Mesodermal cell (in vitro differentiated cells): ENCODE data around the gene PTK7.

Experiments used
- H3K27ac ChIP-seq: 2 replicates; pipeline ENCODE4 v1.7.0; 2013; ENCODE audit warnings: mild to moderate bottlenecking, low read depth, low read length, moderate library complexity; ENCODE audit not compliant: severe bottlenecking
- H3K36me3 ChIP-seq: 2 replicates; pipeline ENCODE4 v1.7.1; 2013; ENCODE audit warnings: mild to moderate bottlenecking, low read length, moderate library complexity; ENCODE audit not compliant: control insufficient read depth, insufficient read depth
- H3K4me1 ChIP-seq: one replicate; pipeline ENCODE4 v1.7.1; 2013; ENCODE audit warnings: mild to moderate bottlenecking, low read length; ENCODE audit not compliant: insufficient read depth, control insufficient read depth, poor library complexity, severe bottlenecking
- H3K4me3 ChIP-seq: 2 replicates; pipeline ENCODE4 v1.7.0; 2013; ENCODE audit warnings: low read length, control low read depth, mild to moderate bottlenecking; ENCODE audit not compliant: insufficient read depth, poor library complexity, severe bottlenecking; ENCODE audit errors: extremely low read depth
- H3K9me3 ChIP-seq: 2 replicates; pipeline ENCODE4 v1.7.1; 2013; ENCODE audit warnings: mild to moderate bottlenecking, low read length, moderate library complexity; ENCODE audit not compliant: control insufficient read depth
- WGBS, 2 experiments: methylation state at CpG; one replicate each; pipeline ENCODE4 v1.1.5; 2013; ENCODE audit warnings: missing lambda C conversion rate in 2 of 2; ENCODE audit not compliant: insufficient coverage in 2 of 2; 5-methylcytosine and 5-hydroxymethylcytosine counted together

The PTK7 gene

GRCh38 chr6:43146709-43147688, 70.9 kb downstream of the PTK7 start:
- Histone ChIP-seq H3K27ac (no peak overlapping the region), H3K4me1 (peaks cover 8% of the 10 kb centered on the region), H3K36me3 (peaks cover 54% of the 10 kb centered on the region), H3K9me3 (no peaks in the 10 kb centered on the region), H3K4me3 (no peak overlapping the region)
- 95 to 97% methylated on average over 5 to 6 of the region's 8 CpGs for WGBS, 2 experiments

DNA sequence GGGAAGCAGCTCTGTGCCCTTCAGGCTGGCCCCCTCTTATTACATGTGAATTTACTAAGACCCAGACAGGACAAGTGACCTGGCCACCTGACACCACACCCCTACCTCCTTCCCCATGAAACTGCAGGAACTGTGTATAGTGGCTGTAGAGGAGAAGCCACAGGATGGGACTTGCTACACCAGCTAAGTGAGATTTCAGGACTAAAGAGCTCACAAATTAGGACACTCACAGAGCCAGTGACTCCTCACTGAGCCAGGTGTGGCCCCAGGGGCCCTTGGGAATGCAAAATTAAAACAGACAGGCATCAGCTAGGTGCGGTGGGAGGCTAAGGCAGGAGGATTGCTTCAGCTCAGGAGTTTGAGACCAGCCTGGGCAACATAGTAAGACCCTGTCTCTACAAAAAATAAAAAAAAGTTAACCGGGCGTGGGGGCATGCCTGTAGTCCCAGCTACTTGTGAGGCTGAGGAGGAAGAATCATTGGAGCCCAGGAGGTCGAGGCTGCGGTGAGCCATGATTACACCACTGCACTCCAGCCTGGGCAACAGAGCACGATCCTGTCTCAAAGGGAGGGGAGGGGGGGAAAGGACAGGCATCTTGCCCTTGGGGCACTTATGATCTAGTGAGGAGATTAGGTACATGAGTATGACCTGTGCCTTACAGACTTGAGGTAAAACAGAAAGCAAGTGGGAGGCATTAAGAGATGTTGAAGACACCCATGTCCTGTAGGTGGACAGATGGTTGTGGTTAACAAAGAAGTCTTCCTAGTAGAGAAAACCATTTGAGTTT, 71.8 kb downstream of the PTK7 start:
- H3K27ac ChIP-seq: no peak overlapping the region
- no peak overlapping the region for H3K4me3 ChIP-seq
- no peaks in the 10 kb centered on the region for H3K9me3 ChIP-seq
- 93 to 98% methylated on average over 5 to 6 of the region's 6 CpGs for WGBS, 2 experiments
- peaks cover 55% of the 10 kb centered on the region for H3K36me3 ChIP-seq
- peaks cover 5% of the 10 kb centered on the region for H3K4me1 ChIP-seq

DNA sequence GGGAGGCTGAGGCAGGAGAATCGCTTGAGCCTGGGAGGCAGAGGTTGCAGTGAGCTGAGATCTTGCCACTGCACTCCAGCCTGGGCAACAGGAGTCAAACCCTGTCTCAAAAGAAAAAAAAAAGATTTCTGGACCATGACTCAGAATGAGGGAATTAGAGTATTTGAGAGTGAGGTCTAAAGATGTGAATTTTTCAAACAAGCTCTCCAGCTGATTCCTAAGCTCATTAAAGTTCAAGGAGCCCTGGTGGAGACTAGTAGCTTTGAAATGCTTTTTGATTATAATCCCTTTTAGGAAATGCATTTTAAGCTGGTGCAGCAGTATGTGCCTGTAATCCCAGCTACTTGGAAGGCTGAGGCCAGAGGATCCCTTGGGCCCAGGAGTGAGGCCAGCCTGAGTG, 73.2 kb downstream of the PTK7 start:
- Histone ChIP-seq H3K9me3 (no peaks in the 10 kb centered on the region), H3K4me1 (no peaks in the 10 kb centered on the region), H3K36me3 (peaks cover 56% of the 10 kb centered on the region), H3K27ac (no peak overlapping the region), H3K4me3 (no peak overlapping the region)
- WGBS, 2 experiments: 100% methylated on average over 1 of the region's 1 CpG

DNA sequence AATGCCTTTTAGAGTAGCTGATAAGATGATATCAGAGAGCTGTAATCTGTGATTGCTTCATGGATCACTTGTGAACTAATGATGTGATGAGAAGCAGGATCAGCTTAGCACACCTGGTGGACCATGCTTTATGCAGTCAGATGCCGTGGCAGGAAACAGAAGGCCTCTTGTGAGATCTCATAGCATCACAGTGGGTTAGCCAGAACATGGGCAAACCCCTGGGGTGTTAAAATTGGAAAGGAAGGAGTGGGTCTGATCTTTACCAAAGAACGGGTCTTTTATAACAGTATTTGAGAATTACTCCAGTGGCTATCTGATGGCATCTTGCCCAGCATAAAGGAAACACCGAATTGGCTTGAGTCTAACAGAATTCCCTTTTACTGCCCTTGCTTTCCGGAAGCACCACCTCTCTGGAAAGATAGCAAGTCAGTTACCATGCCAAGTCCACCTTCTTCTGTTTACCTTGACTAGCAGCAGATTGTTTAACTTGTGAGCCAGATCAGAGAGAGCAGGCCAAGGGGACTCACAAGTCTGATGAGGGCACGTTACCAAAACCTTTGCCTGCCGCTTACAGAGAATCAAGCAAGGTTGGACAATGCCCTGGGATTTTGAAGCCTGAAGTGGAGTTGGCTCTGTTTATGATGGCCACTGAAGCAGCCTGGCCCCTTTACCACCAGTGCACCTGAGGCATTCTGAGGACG, 74.1 kb downstream of the PTK7 start:
- no peaks in the 10 kb centered on the region for H3K9me3 ChIP-seq
- no peaks in the 10 kb centered on the region for H3K4me1 ChIP-seq
- H3K36me3 ChIP-seq: peaks cover 56% of the 10 kb centered on the region
- 93 to 99% methylated on average over 6 of the region's 7 CpGs for WGBS, 2 experiments
- no peak overlapping the region for H3K27ac ChIP-seq
- no peak overlapping the region for H3K4me3 ChIP-seq

- 91 to 100% methylated on average over 5 to 9 of the region's 11 CpGs for WGBS, 2 experiments
- Histone ChIP-seq H3K9me3 (no peaks in the 10 kb centered on the region), H3K4me1 (no peaks in the 10 kb centered on the region), H3K27ac (no peak overlapping the region), H3K4me3 (no peak overlapping the region), H3K36me3 (peaks cover 48% of the 10 kb centered on the region)
Observed at GRCh38 chr6:43159599-43159998, 83.5 kb downstream of the PTK7 start.

GRCh38 chr6:43163899-43164298, 87.8 kb downstream of the PTK7 start:
- Histone ChIP-seq H3K4me3 (no peak overlapping the region), H3K36me3 (peaks cover 28% of the 10 kb centered on the region), H3K4me1 (no peaks in the 10 kb centered on the region), H3K9me3 (no peaks in the 10 kb centered on the region), H3K27ac (no peak overlapping the region)

- WGBS, 2 experiments: 0% methylated on average over 4 to 6 of the region's 18 CpGs
- no peaks in the 10 kb centered on the region for H3K9me3 ChIP-seq
- H3K27ac ChIP-seq: peak overlapping the region; percentile 92
- H3K36me3 ChIP-seq: peaks cover 6% of the 10 kb centered on the region
- H3K4me3 ChIP-seq: peak overlapping the region; percentile 86
- peaks cover 23% of the 10 kb centered on the region for H3K4me1 ChIP-seq
Observed at GRCh38 chr6:43170417-43170930, 94.4 kb downstream of the PTK7 start.

- Histone ChIP-seq H3K4me3 (peak within 1 kb of the TSS; percentile 86), H3K27ac (peak within 1 kb of the TSS; percentile 92), H3K36me3 (peaks cover 13% of the 10 kb centered on the region), H3K9me3 (no peaks in the 10 kb centered on the region), H3K4me1 (peaks cover 24% of the 10 kb centered on the region)
- 0% methylated on average over 57 to 62 of the region's 83 CpGs for WGBS, 2 experiments
Observed at GRCh38 chr6:43170931-43171706, 95.0 kb downstream of the PTK7 start, which contains the start of gene SRF. SRF (plus strand) TSS chr6:43171269; CDS start chr6:43171657, 388 bp downstream.

DNA sequence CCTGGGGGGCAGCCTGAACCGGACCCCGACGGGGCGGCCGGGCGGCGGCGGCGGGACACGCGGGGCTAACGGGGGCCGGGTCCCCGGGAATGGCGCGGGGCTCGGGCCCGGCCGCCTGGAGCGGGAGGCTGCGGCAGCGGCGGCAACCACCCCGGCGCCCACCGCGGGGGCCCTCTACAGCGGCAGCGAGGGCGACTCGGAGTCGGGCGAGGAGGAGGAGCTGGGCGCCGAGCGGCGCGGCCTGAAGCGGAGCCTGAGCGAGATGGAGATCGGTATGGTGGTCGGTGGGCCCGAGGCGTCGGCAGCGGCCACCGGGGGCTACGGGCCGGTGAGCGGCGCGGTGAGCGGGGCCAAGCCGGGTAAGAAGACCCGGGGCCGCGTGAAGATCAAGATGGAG, 95.6 kb downstream of the PTK7 start:
- H3K9me3 ChIP-seq: no peaks in the 10 kb centered on the region
- H3K4me3 ChIP-seq: peak overlapping the region; percentile 86
- H3K27ac ChIP-seq: peak overlapping the region; percentile 92
- H3K36me3 ChIP-seq: peaks cover 19% of the 10 kb centered on the region
- 0 to 1% methylated on average over 36 to 55 of the region's 57 CpGs for WGBS, 2 experiments
- H3K4me1 ChIP-seq: peaks cover 24% of the 10 kb centered on the region
